SU-DHL-6 (cell line): ENCODE results near the gene FCRL4.

ENCODE experiments used
- H2AFZ ChIP-seq: fragments of 200-600 bp; sonication (generic); 2 replicates; pipeline ENCODE4 v1.6.1; 2014; ENCODE audit warnings: low read depth, mild to moderate bottlenecking, moderate library complexity, mixed read lengths, antibody characterized with exemption, low read length; ENCODE audit not compliant: severe bottlenecking
- H3F3A ChIP-seq: fragments of 200-600 bp; shearing (Covaris generic); 2 replicates; pipeline ENCODE4 v1.6.0; 2016; ENCODE audit warnings: antibody characterized with exemption, mild to moderate bottlenecking; ENCODE audit not compliant: insufficient read depth
- H3K27ac ChIP-seq: fragments of 200-600 bp; sonication (generic); 2 replicates; pipeline ENCODE4 v1.5.1; 2016; ENCODE audit warnings: low read depth, mild to moderate bottlenecking, low read length, moderate library complexity, mixed read lengths
- H3K27me3 ChIP-seq: fragments of 200-600 bp; sonication (generic), shearing (Covaris generic); 2 replicates; pipeline ENCODE4 v1.6.0; 2014; ENCODE audit warnings: mild to moderate bottlenecking, low read length
- H3K36me3 ChIP-seq: fragments of 200-600 bp; sonication (generic); 2 replicates; pipeline ENCODE4 v1.6.1; 2014; ENCODE audit warnings: mild to moderate bottlenecking, low read length, mixed read lengths
- H3K4me2 ChIP-seq: fragments of 300-600, 200-600 bp; shearing (Covaris generic), sonication (generic); 2 replicates; pipeline ENCODE4 v1.6.0; 2014; ENCODE audit warnings: low read length, low read depth, mild to moderate bottlenecking; ENCODE audit not compliant: poor library complexity, severe bottlenecking
- H3K4me3 ChIP-seq: fragments of 200-600 bp; sonication (generic); 2 replicates; pipeline ENCODE4 v1.5.1; 2014; ENCODE audit warnings: antibody characterized with exemption, low read length, mild to moderate bottlenecking, mixed read lengths; ENCODE audit not compliant: insufficient read depth, poor library complexity, severe bottlenecking
- H3K79me2 ChIP-seq: fragments of 200-600 bp; sonication (generic); 2 replicates; pipeline ENCODE4 v1.6.1; 2014; ENCODE audit warnings: mild to moderate bottlenecking, low read length, moderate library complexity; ENCODE audit not compliant: insufficient read depth
- H3K9ac ChIP-seq: fragments of 200-600 bp; sonication (generic); 2 replicates; pipeline ENCODE4 v1.7.0; 2014; ENCODE audit warnings: mild to moderate bottlenecking, low read length
- H3K9me2 ChIP-seq: fragments of 200-600 bp; sonication (generic); replicated peaks from 2 replicates; pipeline ENCODE4 v1.6.1; 2014; ENCODE audit warnings: low read length; ENCODE audit not compliant: insufficient read depth
- H3K9me3 ChIP-seq: fragments of 200-600 bp; sonication (generic); 2 replicates; pipeline ENCODE4 v1.6.1; 2014; ENCODE audit warnings: low read length, mixed read lengths; ENCODE audit not compliant: insufficient read depth
- H4K20me1 ChIP-seq: fragments of 200-600 bp; sonication (generic); 2 replicates; pipeline ENCODE4 v1.6.1; 2014; ENCODE audit warnings: low read depth, mild to moderate bottlenecking, antibody characterized with exemption, low read length, moderate library complexity, mixed read lengths
- EZH2phosphoT487 ChIP-seq: fragments of 200-600 bp; sonication (generic), shearing (Covaris generic); conservative IDR thresholded peaks from 2 replicates; pipeline ENCODE4 v1.6.1; 2018; ENCODE audit warnings: mild to moderate bottlenecking, antibody characterized with exemption, low read length, moderate library complexity, mixed read lengths
- TF ChIP-seq, protein P1 (sequence below): fragments of 200-600 bp; sonication (generic); IDR thresholded peaks from one replicate; pipeline ENCODE4 v1.5.1; 2017; ENCODE audit warnings: antibody characterized with exemption, mild to moderate bottlenecking, low read length, moderate library complexity; ENCODE audit not compliant: insufficient read depth, poor library complexity, severe bottlenecking

FCRL4 gene

DNA sequence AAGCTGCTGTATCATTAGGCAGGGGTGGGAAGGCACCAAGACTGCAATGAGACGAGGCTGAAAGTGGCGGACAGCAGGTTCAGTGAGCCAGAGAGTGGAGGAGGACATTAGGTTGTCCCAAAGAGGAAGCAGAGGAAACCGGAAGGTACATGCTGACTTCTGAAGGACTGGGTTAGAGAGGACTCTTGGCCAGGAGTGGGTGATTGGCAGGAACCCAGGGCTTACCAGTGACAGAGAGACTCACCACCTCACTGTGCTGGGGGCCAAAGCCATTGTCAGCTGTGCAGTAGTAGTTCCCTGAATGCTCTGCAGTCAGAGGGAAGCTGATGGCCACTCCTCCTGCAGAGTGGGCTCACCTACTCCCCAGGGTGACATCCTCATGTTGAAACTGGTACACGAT, 41.9 kb upstream of the FCRL4 start:
- Histone ChIP-seq H3K4me3 (no peak overlapping the region), H3F3A (no peaks in the 10 kb centered on the region), H3K79me2 (no peaks in the 10 kb centered on the region), H3K4me2 (no peak overlapping the region), H3K27ac (no peak overlapping the region), H3K9me3 (no peaks in the 10 kb centered on the region), H3K27me3 (no peaks in the 10 kb centered on the region), H3K9me2 (no peaks in the 10 kb centered on the region), H3K9ac (no peak overlapping the region), H4K20me1 (no peaks in the 10 kb centered on the region), H3K36me3 (no peaks in the 10 kb centered on the region), H2AFZ (peak overlapping the region; percentile 0)
- TF ChIP-seq, protein P1, sequence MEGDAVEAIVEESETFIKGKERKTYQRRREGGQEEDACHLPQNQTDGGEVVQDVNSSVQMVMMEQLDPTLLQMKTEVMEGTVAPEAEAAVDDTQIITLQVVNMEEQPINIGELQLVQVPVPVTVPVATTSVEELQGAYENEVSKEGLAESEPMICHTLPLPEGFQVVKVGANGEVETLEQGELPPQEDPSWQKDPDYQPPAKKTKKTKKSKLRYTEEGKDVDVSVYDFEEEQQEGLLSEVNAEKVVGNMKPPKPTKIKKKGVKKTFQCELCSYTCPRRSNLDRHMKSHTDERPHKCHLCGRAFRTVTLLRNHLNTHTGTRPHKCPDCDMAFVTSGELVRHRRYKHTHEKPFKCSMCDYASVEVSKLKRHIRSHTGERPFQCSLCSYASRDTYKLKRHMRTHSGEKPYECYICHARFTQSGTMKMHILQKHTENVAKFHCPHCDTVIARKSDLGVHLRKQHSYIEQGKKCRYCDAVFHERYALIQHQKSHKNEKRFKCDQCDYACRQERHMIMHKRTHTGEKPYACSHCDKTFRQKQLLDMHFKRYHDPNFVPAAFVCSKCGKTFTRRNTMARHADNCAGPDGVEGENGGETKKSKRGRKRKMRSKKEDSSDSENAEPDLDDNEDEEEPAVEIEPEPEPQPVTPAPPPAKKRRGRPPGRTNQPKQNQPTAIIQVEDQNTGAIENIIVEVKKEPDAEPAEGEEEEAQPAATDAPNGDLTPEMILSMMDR: no peak
- TF ChIP-seq EZH2phosphoT487: no peak

DNA sequence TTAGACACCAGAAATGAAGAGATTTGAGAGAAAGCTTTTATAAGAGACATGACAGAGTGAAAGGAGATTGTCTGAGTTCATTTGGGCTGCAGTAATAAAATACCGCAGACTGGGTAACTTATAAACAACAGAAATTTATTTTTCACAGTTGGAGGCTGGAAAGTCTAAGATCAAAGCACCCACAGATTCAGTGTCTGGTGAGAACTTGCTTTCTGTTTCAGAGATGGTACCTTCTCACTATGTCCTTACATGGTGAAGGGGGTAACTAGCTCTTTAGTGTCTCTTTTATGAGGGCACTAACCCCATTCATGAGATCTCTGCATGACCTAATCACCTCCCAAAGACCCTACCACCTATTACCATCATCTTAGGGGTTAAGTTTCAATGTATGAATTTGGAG, 30.9 kb upstream of the FCRL4 start:
- H3K79me2 ChIP-seq: no peaks in the 10 kb centered on the region
- TF ChIP-seq EZH2phosphoT487: no peak
- TF ChIP-seq, protein P1: no peak
- H3F3A ChIP-seq: 0 out of 2 replicates have a peak, but pooled peaks cover 4% of the 10 kb centered on the region
- no peak overlapping the region for H2AFZ ChIP-seq
- H3K9ac ChIP-seq: no peak overlapping the region
- H4K20me1 ChIP-seq: no peaks in the 10 kb centered on the region
- H3K36me3 ChIP-seq: no peaks in the 10 kb centered on the region
- no peak overlapping the region for H3K4me2 ChIP-seq
- no peak overlapping the region for H3K27ac ChIP-seq
- no peaks in the 10 kb centered on the region for H3K9me3 ChIP-seq
- no peak overlapping the region for H3K4me3 ChIP-seq
- H3K27me3 ChIP-seq: no peaks in the 10 kb centered on the region
- H3K9me2 ChIP-seq: no peaks in the 10 kb centered on the region

DNA sequence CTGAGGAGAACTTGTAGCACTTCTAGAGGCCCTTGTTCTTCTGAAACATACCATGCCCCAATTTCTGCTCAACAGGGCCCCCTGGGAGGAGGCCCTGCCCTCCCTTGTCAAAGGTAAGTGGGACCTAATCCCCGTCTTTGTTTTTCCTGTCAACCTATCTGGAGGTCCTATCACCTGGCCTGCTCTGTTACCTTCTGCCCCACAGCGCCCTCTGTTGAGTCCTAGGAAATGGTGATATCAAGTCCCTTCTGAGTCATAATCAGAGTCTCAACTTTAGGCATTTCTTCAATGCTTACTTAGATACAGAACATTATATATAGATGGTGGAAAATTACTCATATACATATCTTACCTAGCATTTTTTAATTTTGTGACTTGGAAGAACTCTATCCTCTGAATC, 28.2 kb upstream of the FCRL4 start:
- Histone ChIP-seq H3K9me2 (no peaks in the 10 kb centered on the region), H3K4me3 (no peak overlapping the region), H3K36me3 (no peaks in the 10 kb centered on the region), H2AFZ (peak overlapping the region; percentile 37), H3K9ac (no peak overlapping the region), H3K27ac (no peak overlapping the region), H3K9me3 (no peaks in the 10 kb centered on the region), H3K79me2 (no peaks in the 10 kb centered on the region), H3F3A (no peaks in the 10 kb centered on the region), H3K27me3 (no peaks in the 10 kb centered on the region), H3K4me2 (no peak overlapping the region), H4K20me1 (no peaks in the 10 kb centered on the region)
- TF ChIP-seq, protein P1: peak; percentile 81
- TF ChIP-seq EZH2phosphoT487: no peak

DNA sequence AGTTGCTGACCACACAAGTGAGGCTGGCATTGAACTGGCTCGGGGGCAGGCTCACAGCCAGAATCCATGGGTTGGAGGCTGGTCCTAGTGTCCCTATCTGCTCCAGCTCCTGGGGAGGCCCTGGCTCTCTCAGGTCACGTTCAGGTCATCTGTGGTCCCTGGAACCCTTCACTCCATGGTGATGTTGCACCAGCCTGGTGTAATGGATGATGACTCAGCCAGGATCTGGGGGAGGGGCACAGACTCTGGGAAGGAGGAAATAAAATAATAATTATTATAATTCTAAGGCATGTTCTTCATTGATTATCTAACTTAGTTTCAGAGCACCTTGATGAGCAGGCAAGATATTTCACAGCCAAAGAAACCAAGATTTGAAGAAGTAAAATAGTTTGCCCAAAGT, 26.6 kb upstream of the FCRL4 start:
- no peaks in the 10 kb centered on the region for H3K79me2 ChIP-seq
- H4K20me1 ChIP-seq: no peaks in the 10 kb centered on the region
- H3K27ac ChIP-seq: no peak overlapping the region
- no peaks in the 10 kb centered on the region for H3K27me3 ChIP-seq
- H3K36me3 ChIP-seq: no peaks in the 10 kb centered on the region
- H3K9ac ChIP-seq: no peak overlapping the region
- H2AFZ ChIP-seq: no peak overlapping the region
- no peaks in the 10 kb centered on the region for H3K9me3 ChIP-seq
- H3K4me2 ChIP-seq: no peak overlapping the region
- no peaks in the 10 kb centered on the region; the same call in 1 of the 2 replicates for H3F3A ChIP-seq
- no peaks in the 10 kb centered on the region for H3K9me2 ChIP-seq
- TF ChIP-seq, protein P1: no peak
- no peak for TF ChIP-seq EZH2phosphoT487
- no peak overlapping the region for H3K4me3 ChIP-seq
